Muscle of back (tissue), 11 donors: ENCODE measurements around the gene CELA1. TPM values are rescaled to one million over a fixed set of nuclear protein-coding genes. Genes with fewer than 3 reads are reported as not detected.

Source experiments
- DNase-seq, 3 donors: peaks; one replicate each; pipeline versions ENCODE4 v3.0.0 to v3.0.0-alpha.2; 2013
- polyA plus RNA-seq, 10 donors: library from polyadenylated mRNA; unstranded; fragments of 120-200 nt; gene quantifications; one replicate each; pipeline ENCODE4 v1.2.1, GENCODE V29; 2013; ENCODE audit not compliant: insufficient read length in 10 of 10

CELA1 gene
- polyA plus RNA-seq, 10 donors: not detected

DNA sequence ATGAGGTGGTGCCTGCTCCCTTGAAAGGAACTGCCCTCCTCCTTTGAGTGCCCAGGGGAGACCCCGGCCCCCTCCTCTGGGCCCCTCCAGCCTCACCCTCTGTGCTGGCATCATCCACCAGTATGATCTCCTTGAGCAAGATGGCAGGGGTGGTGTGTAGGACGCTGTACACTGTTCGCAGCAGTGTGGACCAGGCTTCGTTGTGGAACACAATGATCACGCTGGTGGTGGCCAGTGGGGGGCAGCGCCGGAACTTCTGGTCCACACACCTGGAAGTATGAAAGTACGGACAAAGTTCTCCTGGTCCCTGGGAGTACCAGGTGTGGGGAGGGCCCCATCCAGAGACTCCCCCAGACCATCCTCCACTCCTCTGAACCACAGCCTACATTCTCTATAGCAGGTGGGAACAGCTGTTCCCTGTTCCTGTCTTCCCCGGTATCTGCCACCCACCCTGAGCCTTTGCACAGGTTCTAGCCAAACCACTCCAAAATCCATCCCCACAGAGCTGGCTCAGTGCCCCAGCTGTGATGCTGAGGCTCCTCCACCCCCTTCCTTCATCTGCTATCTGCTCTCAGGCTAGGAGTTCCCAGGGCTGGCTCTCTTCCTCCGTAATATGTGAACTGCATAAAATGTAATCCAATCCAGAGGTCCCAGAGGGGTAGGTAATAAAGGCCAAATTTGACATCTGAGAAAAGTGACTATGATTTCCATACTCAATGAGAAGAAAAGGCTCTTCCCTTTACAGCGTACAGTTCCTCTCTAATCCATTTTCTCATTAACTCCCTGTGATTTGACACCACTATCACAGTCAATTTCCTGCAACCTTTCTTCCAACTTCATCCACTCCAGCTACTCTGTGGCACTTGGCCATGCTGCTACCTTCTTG is 30.9 kb upstream of the CELA1 start:
- DNase-seq: peak in 2 of 3 donors; percentile 27 to 55

DNA sequence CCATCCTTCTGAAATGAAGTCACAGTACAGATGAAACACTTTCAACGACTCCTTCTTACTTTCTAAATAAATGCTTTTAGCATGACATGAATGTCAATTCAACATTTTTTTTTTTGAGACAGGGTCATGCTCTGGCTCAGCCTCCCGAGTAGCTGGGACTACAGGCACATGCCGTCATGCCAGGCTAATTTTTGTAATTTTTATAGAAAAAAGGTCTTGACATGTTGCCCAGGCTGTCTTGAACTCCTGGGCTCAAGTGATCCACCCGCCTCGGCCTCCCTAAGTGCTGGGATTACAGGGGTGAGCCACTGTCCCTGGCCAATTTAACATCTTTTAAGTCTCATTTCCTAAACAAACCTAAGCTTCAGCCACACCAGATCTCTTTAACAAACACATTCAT is 28.4 kb upstream of the CELA1 start:
- DNase-seq: no peak

DNA sequence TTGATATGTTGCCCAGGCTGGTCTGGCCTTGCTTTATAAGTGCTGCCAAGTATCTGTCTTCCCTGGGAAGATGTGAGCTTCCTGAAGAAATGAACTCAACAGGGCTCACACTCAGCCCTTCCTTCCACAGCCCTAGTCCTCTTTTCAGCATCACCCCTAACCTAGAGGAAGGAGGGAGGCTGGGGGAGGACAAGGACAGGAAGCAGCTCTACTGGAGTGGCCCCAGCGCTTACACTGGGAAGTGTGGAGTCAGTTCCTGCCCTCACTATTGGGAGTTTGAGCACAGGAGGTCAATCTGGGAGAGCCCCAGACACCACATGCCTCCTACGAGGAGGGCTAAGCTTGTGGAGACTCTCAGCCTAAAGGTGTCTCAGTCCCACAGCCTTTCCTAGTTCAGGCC is 27.9 kb upstream of the CELA1 start:
- no peak for DNase-seq

DNA sequence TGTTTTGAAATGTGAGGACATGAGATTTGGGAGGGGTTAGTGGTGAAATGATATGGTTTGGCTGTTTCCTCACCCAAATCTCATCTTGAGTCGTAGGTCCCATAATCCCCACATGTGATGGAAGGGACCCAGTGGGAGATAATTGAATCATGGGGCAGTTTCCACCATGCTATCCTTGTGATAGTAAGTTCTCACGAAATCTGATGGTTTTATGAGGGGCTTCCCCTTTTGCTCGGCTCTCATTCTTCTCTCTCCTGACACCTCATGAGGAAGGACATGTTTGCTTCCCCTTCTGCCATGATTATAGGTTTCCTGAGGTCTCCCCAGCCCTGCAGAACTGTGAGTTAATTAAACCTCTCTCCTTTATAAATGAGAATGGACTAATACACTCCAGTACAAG is 26.7 kb upstream of the CELA1 start:
- DNase-seq: no peak

DNA sequence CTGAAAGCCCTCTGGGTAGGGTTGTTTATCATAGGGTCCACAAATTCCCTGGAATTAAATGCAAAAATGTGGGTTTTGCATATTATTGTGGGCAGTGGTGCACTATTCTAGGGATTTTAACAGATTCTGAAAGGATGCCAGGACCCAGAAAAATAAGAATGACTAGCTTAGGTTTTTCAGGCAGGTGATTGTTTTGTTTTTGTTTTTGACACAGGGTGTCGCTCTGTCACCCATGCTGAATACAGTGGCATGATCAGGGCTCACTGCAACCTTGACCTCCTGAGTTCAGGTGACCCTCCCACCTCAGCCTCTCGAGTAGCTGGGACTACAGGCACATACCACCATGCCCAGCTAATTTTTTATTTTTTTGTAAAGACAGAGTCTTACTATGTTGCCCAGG is 25.5 kb upstream of the CELA1 start:
- no peak for DNase-seq

DNA sequence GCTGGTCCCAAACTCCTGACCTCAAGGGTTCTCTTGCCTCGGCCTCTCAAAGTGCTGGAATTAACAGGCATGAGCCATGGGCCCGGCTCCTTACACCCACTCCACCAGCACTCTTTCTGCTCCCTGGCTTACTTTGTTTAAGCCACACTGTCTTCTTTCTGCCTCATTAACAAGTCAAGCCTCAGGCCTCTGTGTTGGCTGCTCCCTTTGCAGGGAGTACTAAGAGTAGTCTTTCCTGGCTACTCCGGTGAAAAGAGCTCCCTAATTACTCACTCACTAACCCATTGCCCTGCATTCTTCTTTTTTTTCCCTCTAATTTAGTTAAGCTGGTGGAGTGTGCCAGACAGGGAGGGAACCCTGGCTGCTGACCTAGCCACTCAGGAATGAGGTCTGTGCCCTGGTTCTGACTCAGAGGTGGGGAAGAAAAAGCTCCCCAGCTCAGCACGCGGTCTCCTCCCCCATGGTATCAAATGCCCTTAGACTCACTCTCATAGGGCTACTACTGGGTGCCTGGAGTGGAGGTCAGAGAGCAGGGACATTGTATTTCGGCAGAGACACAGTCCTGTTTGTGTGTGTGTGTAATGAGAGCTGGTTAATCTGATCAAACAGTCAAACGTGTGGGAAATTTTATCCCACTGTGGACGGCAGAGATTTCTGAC is 24.9 kb upstream of the CELA1 start:
- DNase-seq: peak; percentile 8 to 88 (median 29)

DNA sequence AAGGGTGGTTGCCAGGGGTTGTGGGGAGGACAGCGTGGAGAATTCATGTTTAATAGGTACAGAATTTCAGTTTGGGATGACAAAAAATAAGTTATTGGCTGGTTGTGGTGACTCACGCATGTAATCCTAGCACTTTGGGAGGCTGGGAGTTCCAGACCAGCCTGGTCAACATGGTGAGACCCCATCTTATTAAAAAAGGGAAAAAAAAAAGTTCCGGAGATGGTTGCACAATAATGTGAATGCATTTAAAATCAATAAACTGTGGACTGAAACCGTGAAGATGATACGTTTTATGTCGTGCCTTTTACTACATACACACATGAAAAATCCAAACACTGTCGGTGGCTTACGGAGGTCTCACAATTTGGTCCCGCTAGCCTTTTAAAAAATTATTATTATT is 24.2 kb upstream of the CELA1 start:
- no peak for DNase-seq

DNA sequence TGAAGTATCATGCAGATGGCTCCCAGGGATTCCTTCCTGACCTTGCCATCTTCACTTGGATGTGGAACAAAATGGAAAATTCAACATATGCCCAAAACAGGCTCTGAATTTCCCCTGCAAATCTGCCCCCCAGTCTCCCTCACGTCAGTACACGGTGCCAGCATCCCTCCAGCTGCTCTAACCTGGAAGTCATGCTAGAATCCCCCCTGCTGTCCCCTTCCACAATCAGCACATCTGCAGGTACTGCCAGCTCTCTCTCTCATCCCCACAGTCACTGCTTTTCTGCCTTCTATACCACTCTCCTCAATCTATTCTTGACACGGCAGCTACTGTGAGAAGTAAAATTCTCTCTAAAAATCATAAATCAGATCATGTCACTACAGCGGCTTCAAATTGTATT is 23.1 kb upstream of the CELA1 start:
- DNase-seq: no peak

DNA sequence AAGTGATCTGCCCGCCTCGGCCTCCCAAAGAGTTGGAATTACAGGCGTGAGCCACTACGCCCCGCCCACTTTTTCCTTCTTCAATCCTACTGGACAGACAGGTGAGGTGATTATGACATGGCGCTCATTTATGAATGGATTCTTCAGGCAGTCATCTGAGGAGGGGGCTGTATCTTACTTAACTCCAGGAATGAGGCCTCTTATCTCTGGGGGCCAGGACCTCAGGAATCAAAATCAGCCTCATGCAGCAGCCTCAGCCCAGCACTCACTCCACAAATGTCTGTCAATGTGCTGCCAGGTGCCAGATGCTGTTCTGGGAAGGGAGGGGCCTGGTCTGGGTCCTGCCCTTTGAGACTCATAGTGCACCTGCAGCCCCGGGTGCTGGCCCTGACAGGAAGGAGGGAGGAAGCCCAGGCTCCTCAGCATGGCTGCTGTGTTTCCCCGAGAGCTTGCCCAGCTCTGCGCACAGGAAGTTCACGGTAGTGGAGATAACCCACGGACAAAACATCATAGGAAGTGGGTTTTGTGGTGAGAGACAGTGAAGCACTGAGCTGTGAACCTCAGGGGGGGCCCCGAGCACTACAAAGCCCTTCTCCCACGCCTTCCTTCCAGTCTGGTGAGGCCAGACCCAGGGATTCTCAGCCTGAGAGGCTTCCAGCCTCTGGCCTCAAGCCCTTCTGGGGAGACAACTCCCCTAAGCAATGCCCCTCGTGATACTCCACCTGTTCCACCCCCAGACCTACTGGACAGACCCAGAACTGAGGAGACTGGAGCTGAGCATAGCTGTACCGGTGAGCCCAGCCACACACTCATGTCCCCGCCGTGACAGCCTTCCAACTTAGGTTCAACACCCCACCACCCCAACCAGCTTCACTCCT is 22.4 kb upstream of the CELA1 start:
- DNase-seq: peak in 2 of 3 donors; percentile 27 to 38

DNA sequence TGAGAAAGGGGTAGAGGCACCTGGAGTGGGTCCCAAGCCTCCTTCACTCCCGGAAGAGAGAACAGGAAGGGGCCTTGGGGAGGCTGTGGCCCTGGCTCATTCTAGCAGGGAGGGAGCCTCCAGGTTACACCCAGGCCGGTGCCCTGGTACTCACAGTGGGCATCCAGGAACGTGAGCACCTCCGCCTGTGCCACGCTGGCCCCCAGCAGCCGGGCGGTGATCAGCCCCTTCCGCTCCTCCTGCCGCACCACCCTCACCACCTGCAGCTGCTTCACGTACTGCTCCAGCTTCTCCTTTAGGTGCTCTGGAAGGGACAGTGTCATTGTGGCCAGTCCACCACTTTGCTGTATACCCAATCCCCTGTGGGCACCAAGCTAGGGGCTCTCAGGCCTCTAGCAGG is 18.8 kb upstream of the CELA1 start:
- no peak for DNase-seq

DNA sequence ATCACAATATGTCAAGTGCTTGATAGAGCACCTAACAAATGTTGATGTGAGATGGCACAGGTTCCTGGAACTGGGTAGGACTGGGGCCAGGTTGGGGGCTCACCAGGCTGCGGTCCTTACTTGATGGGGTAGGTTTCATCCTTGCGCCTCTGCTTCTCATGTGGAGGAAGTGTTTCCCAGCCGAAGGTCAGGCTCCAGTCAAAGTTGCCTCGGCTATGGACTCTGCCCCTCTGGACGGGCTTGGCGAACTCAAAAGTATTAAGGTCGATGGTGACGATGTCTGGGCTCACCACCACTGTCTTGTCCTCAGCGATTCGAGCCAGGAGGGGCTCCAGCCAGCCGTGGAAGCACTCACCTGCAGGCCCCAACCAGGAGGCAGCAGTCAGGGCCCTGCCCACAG is 17.5 kb upstream of the CELA1 start:
- DNase-seq: no peak

DNA sequence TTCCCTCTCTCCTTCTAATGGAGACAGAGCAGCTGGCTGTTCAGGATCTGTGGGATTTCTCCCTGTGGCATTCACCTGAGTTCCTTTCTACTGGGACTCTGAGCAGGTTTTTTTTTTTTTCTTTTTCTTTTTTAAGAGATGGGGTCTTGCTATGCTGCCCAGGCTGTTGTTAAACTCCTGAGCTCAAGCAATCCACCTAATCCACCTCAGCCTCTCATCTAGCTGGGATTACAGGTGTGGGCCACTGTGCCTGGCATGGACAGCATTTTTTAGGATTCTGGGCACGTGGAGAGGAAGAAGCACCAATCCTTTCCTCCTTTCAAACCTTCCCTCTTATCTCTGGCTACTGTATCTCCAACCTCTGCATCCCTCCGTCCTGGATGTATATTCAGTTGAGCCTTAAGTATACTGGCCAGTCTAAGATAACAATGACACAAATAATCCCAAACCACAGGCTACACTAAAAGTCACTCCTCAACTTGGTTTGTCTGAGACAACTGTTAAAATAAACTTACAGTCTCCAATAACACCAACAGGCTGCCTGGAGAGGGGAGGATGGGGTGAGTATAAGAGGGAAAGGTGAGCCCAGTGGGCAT is 16.4 kb upstream of the CELA1 start:
- no peak for DNase-seq

DNA sequence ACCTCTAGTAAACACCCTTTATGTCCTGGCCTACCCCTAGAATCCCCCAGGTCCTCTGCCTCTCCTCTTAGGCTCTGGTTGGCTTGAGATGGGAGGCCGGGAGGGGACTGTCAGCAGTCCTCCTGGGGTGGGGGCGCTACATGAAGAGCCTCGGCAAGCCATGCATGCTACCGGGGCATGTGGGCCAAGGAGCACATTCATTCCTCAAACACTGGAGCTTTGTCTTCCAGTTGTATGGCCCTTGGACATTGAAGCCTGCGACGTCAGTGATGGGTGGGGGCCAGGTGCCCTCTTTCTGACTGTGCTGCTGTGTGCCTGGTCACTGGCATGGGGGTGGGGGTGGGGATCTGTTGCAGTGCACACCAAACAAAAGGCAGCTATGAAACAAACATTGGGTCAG is 15.8 kb upstream of the CELA1 start:
- no peak for DNase-seq

DNA sequence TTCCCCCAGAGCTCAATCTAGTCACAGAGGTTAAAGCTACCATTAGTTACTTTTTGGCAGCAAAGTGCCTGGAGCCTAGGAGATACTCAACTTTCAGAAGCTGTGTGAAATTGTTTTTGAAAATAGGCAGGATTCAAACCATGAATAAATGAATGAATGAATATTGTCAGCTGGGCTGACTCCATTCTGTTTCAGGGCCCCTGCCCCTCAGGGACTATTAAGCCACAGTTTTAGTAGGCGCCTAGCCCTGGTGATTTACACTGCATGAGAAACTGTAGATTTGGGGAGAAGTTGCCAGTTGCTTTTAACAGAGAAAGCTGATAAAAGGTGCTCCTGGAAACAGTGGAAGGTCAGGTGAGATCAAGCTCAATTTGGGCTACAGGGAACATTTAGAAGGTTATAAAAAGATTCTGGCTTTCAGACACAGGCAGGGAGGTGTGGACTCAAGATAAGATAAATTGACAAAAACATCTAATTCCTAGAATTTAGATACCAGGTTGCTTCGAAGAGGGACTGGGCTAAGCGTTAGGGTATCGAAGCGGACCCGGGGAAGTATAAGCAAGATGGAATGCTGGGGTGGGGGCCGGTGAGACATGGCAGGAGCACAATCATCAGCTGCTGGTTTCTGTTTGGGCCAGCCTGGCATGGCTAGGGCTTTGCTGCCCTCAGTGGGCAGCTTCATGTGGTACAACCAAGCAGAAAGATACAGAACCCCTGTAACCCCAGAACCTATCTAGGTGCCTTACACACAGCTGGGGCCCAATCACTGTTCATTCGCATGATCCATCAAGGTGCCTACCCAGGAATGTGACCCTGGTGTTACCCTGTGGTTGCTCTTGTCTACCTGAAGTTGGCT is 14.9 kb upstream of the CELA1 start:
- DNase-seq: no peak

DNA sequence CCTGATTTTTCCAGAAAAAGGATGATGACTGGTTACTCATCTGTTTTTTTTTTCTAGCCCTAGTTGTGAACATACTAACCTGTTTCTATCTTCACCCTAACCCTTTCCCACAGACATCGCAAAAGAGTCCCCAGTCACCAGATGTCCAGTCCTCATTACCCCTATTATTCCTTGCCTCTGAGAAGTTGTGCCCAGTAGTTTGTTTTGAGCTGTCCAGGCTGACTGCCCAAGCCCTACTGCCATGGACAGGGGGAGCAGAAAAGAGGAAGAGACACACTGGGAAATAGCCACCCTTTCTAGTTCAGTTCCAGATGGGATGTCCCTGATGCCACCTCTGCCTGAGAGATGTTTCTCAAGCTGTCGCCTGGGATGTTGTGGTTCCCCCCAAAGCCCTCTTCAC is 13.8 kb upstream of the CELA1 start:
- no peak for DNase-seq

DNA sequence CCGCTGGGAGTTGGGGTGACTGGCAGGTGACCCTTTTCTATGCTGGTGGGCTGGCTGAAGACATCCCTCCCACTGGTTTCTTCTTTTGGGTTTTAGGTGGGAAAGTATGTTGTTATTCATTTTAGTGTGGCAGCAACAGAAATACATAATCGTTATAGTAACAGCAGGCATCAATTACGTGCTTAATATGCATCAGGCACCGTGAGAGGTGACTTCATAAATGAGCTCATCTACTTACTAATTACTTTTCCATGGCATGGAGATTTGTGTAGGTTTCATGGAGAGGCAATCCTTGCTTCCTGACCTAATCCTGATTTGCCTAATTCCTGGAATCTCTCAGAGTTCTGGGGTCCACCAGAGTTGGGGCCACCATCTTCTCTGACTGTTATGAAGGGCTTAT is 13.4 kb upstream of the CELA1 start:
- DNase-seq: no peak

DNA sequence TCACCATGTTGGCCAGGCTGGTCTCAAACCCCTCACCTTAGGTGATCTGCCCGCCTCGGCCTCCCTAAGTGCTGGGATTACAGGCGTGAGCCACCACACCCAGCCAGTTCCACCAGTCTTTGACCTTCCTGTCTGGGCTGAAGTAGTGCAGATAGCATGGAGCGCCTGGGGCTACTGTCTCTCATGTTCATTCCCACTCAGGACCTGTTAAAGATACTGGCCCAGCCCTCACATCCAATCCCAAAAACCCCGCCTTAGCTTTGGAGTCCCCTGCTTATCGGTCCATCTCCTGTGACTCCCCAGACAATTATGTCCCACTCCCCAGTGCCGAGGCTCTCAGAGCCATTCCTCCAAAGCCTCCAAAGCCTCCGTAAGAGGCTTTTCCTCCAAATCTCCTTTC is 12.0 kb upstream of the CELA1 start:
- no peak for DNase-seq

DNA sequence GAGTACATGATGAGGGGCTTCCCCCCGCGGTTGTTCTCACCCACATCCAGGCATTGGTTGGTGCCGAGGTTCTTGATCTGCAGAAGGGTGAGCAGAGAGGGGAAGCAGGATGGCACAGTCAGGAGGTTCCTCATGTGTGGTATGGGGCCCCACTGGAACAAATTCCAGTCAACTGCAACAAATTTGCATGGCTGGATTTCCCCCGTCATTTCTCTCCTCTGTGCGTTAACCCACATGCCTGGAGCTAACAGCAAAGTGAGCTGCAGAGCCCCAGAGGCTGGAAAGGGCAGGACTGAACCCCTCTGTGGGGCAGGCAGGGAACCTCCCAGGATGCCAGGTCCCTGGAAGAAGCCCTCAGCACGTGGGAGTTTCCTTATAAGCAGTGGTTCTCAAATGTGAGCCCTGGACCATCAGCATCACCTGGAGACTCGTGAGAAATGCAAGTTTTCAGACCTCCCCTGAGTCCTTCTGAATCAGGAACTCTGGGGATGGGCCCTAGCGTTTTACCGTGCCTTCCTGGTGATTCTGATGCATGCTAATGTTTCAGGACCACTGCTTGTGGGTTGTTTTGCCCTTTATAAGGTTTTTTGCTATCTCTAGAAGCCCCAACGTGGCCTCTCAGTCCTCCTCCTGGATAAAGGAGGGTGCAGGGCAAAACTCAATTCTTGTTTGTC is 11.0 kb upstream of the CELA1 start:
- DNase-seq: no peak

DNA sequence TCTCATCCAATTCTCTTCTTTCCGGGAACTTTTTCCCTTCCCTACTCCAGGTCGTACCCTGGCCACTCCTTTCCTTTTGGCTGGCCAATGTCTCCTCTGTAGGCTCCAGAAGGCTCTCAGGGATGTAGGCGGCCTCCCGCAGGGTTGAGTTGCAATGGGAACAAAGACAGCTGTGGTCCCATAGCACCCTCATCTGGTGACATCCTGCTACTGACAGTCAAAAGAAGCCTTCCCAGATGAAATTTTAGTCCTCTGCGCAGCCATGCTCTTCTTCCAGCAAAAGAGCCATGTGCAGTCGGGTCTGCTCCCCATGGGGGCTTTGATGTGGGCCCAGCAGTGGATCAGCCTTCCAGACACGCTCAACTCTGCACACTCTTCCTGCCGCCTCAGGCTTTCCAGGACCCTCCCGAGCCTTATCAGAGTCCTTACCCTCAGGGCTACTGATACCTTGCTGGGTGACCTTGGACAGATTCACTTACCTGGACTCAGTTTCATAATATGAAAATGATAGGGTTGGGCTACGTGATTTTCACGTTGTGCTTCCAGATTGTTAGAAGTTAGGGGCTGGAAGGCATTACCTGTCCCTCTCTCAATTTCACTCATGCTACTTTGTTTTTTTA is 5.5 kb upstream of the CELA1 start:
- DNase-seq: peak in 2 of 3 donors; percentile 16 to 42

DNA sequence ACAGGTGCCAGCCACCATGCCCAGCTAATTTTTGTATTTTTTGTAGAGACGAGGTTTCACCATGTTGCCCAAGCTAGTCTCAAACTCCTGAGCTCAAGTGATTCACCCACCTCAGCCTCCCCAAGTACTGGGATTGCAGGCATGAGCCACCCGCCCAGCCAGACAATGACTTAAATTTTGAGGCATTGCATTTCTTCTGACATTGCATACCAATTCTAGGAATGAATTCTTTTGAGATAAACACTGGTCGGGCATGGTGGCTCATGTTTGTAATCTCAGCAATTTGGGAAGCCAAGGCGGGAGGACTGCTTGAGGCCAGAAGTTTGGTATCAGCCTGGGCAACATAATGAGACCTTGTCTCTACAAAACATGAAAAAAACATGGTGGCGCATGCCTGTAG is 2.5 kb upstream of the CELA1 start:
- no peak for DNase-seq
